Body of pancreas (tissue), 4 donors: ENCODE results near the gene ARHGAP30.

Experiments used
- POLR2A ChIP-seq, 3 donors: fragments of 450-650 bp; IDR thresholded peaks; one replicate each; pipeline ENCODE4 v1.6.1; 2016; ENCODE audit warnings: antibody characterized with exemption in 3 of 3, mild to moderate bottlenecking in 2 of 3
- TF ChIP-seq, protein P1 (sequence below), 7 experiments: fragments of 450-650 bp in 4 of 7; fragments of 200-600 bp in 3 of 7; sonication (generic) in 3 of 7; IDR thresholded peaks; one replicate each; pipeline ENCODE4 v1.5.1; 2016 to 2019; ENCODE audit warnings: antibody characterized with exemption in 7 of 7

DNA sequence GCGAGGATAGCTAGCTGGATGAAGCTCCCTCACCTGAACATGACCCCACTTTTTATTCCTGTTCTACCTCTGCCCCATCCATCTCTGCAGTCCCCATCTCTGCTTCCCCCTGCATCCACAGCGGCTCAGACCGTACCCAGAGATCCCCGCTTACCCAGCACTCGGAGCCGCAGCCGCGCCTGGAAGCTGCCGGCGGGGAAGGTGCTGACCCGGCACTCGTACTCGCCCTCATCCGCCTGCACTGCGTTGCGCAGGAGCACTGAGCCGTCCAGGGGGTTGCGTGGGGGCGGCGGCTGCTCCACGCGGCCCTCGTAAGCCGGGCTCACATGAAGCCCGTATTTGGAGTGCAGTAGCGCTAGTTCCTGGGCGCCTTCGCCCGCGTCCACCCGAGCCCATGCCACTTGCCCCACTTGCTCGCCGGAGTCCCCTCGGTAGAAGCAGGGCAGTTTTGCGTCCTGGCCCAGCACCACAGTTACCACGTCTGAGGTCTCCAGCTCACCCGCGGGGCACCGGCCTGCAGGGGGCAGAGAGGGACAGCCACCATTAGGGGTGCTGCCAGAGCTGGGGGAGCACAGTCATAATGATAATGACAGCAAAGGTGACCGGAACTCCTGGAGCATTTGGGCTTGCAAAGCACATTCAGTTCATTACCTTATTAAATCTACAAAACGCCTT, 9.9 kb upstream of the ARHGAP30 start:
- TF ChIP-seq, protein P1, sequence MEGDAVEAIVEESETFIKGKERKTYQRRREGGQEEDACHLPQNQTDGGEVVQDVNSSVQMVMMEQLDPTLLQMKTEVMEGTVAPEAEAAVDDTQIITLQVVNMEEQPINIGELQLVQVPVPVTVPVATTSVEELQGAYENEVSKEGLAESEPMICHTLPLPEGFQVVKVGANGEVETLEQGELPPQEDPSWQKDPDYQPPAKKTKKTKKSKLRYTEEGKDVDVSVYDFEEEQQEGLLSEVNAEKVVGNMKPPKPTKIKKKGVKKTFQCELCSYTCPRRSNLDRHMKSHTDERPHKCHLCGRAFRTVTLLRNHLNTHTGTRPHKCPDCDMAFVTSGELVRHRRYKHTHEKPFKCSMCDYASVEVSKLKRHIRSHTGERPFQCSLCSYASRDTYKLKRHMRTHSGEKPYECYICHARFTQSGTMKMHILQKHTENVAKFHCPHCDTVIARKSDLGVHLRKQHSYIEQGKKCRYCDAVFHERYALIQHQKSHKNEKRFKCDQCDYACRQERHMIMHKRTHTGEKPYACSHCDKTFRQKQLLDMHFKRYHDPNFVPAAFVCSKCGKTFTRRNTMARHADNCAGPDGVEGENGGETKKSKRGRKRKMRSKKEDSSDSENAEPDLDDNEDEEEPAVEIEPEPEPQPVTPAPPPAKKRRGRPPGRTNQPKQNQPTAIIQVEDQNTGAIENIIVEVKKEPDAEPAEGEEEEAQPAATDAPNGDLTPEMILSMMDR (IDR thresholded peaks at IDR 0.05): no peak
- TF ChIP-seq POLR2A (IDR thresholded peaks at IDR 0.05): no peak
